GM12872 (cell line): ENCODE data around the gene MED27.

Experiments used
- CTCF ChIP-seq: IDR thresholded peaks from 3 replicates; pipeline ENCODE4 v1.5.1; 2011; ENCODE audit warnings: low read depth, mild to moderate bottlenecking, low read length, moderate library complexity; ENCODE audit not compliant: insufficient read depth

MED27 gene

GRCh38 chr9:132121021-132121420 is 41.4 kb upstream of the MED27 start:
- no peak for TF ChIP-seq CTCF

GRCh38 chr9:132117694-132118093 is 38.0 kb upstream of the MED27 start:
- no peak for TF ChIP-seq CTCF

GRCh38 chr9:132116583-132116982 is 36.9 kb upstream of the MED27 start:
- TF ChIP-seq CTCF = no peak

- TF ChIP-seq CTCF = no peak
Observed at GRCh38 chr9:132114102-132114707, 34.5 kb upstream of the MED27 start.

GRCh38 chr9:132109291-132109690 is 29.6 kb upstream of the MED27 start:
- TF ChIP-seq CTCF = no peak

GRCh38 chr9:132108728-132109127 is 29.1 kb upstream of the MED27 start:
- TF ChIP-seq CTCF = no peak

- no peak for TF ChIP-seq CTCF
Observed at GRCh38 chr9:132099741-132100407, 20.2 kb upstream of the MED27 start.
